ENCODE results near the gene NLRP3. TPM values are rescaled to one million over a fixed set of nuclear protein-coding genes. Genes with fewer than 3 reads are reported as not detected.

NLRP3 gene
- total and polyA plus RNA-seq, 9 of the 15 experiments (the other 6 are each of a cell fraction or from before 2014, with no cell fraction given) = not detected

DNA sequence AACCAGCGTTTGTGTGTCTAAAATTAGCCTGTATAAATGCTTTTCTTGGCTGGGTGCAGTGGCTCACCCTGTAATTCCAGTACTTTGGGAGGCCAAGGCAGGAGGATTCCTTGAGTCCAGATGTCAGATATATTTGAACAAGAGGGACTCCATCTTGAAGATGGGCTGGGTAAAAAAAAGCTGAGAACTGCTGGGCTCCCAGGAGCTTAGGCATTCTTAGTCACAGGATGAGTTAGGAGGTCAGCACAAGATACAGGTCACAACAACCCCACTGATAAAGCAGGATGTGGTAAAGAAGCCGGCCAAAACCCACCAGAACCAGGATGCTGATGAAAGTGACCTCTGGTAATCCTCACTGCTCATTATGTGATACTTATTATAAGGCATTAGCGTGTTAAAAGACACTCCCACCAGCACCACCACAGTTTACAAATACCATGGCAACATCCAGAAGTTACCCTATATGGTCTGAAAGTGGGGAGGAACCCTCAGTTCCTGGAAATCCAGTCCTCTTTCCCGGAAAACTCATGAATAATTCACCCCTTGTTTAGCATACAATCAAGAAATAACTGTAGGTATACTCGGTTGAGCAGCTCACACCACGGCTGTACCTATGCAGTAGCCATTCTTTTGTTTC is 48.1 kb upstream of the NLRP3 start (continued):
- no peak for TF ChIP-seq TCF7L2 (IDR thresholded peaks at IDR 0.05; ENCODE audit: low read depth, low read length)
- TF ChIP-seq CREB1 (IDR thresholded peaks at IDR 0.05) = no peak
- TF ChIP-seq CREB1 (CRISPR knock-in tag; IDR thresholded peaks at IDR 0.05) = no peak
- no peak for TF ChIP-seq POLR2AphosphoS5 (IDR thresholded peaks at IDR 0.05; ENCODE audit: control insufficient read depth, insufficient read depth, low read depth, low read length)
- TF ChIP-seq SRSF1 (IDR thresholded peaks at IDR 0.05; ENCODE audit: low read depth, low read length) = no peak
- peak; percentile 96 for TF ChIP-seq ZNF324 (CRISPR knock-in tag; IDR thresholded peaks at IDR 0.05)
- TF ChIP-seq, protein P1, sequence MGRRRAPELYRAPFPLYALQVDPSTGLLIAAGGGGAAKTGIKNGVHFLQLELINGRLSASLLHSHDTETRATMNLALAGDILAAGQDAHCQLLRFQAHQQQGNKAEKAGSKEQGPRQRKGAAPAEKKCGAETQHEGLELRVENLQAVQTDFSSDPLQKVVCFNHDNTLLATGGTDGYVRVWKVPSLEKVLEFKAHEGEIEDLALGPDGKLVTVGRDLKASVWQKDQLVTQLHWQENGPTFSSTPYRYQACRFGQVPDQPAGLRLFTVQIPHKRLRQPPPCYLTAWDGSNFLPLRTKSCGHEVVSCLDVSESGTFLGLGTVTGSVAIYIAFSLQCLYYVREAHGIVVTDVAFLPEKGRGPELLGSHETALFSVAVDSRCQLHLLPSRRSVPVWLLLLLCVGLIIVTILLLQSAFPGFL (CRISPR knock-in tag; IDR thresholded peaks at IDR 0.05) = no peak
- no peak for TF ChIP-seq HCFC1 (IDR thresholded peaks at IDR 0.05; ENCODE audit: low read depth, low read length)
- no peak for TF ChIP-seq TOE1 (IDR thresholded peaks at IDR 0.05; ENCODE audit: borderline replicate concordance)
- no peak for TF ChIP-seq TOE1 (CRISPR knock-in tag; IDR thresholded peaks at IDR 0.05; ENCODE audit: borderline replicate concordance, low read depth)
- TF ChIP-seq SRSF7 (optimal IDR thresholded peaks at IDR 0.05; ENCODE audit: low read depth, low read length) = no peak
- no peak for TF ChIP-seq KDM4B (IDR thresholded peaks at IDR 0.05; ENCODE audit: borderline replicate concordance in 2 of 2, low read depth in 1 of 2)
- TF ChIP-seq, protein P2, sequence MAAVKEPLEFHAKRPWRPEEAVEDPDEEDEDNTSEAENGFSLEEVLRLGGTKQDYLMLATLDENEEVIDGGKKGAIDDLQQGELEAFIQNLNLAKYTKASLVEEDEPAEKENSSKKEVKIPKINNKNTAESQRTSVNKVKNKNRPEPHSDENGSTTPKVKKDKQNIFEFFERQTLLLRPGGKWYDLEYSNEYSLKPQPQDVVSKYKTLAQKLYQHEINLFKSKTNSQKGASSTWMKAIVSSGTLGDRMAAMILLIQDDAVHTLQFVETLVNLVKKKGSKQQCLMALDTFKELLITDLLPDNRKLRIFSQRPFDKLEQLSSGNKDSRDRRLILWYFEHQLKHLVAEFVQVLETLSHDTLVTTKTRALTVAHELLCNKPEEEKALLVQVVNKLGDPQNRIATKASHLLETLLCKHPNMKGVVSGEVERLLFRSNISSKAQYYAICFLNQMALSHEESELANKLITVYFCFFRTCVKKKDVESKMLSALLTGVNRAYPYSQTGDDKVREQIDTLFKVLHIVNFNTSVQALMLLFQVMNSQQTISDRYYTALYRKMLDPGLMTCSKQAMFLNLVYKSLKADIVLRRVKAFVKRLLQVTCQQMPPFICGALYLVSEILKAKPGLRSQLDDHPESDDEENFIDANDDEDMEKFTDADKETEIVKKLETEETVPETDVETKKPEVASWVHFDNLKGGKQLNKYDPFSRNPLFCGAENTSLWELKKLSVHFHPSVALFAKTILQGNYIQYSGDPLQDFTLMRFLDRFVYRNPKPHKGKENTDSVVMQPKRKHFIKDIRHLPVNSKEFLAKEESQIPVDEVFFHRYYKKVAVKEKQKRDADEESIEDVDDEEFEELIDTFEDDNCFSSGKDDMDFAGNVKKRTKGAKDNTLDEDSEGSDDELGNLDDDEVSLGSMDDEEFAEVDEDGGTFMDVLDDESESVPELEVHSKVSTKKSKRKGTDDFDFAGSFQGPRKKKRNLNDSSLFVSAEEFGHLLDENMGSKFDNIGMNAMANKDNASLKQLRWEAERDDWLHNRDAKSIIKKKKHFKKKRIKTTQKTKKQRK (IDR thresholded peaks at IDR 0.05; ENCODE audit: borderline replicate concordance, low read depth, low read length) = no peak
- TF ChIP-seq CAMTA2 (CRISPR knock-in tag; conservative IDR thresholded peaks at IDR 0.05) = no peak
- TF ChIP-seq, protein P3, sequence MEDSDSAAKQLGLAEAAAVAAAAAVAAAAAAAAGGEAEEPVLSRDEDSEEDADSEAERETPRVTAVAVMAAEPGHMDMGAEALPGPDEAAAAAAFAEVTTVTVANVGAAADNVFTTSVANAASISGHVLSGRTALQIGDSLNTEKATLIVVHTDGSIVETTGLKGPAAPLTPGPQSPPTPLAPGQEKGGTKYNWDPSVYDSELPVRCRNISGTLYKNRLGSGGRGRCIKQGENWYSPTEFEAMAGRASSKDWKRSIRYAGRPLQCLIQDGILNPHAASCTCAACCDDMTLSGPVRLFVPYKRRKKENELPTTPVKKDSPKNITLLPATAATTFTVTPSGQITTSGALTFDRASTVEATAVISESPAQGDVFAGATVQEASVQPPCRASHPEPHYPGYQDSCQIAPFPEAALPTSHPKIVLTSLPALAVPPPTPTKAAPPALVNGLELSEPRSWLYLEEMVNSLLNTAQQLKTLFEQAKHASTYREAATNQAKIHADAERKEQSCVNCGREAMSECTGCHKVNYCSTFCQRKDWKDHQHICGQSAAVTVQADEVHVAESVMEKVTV (CRISPR knock-in tag; IDR thresholded peaks at IDR 0.05) = peak; percentile 99
- TF ChIP-seq ARID1B (IDR thresholded peaks at IDR 0.05) = peak; percentile 63
- peak in 1 of 2 experiments; percentile 80; a peak in 2 of 4 replicates for TF ChIP-seq RCOR1 (IDR thresholded peaks at IDR 0.05; ENCODE audit: borderline replicate concordance in 1 of 2, low read depth in 2 of 2, low read length in 2 of 2)
- TF ChIP-seq ZNF583 (CRISPR knock-in tag; IDR thresholded peaks at IDR 0.05) = peak; percentile 100
- TF ChIP-seq GTF2E2 (tag; IDR thresholded peaks at IDR 0.05) = peak; percentile 99
- 0 out of 2 replicates have a peak, but pooled peaks have one; percentile 46 for TF ChIP-seq ZNF696 (CRISPR knock-in tag; conservative IDR thresholded peaks at IDR 0.05)
- no peak for TF ChIP-seq XRCC3 (IDR thresholded peaks at IDR 0.05)
- TF ChIP-seq ZNF121 (CRISPR knock-in tag; conservative IDR thresholded peaks at IDR 0.05) = no peak
- no peak for TF ChIP-seq GATA2 (CRISPR knock-in tag; IDR thresholded peaks at IDR 0.05)
- TF ChIP-seq FOSL1 (tag; conservative IDR thresholded peaks at IDR 0.05) = peak; percentile 92
- TF ChIP-seq TRIM28 (IDR thresholded peaks at IDR 0.05) = no peak

Data from K562 (cell line).